ENCODE results near the gene RPL13. TPM values are rescaled to one million over a fixed set of nuclear protein-coding genes. Genes with fewer than 3 reads are reported as not detected.
A peak's percentile ranks its signal among the peaks of the same experiment; 100 is the strongest.
"Not testable (repeated sequence)": the region's sequence is repeated elsewhere in the genome, so short reads cannot be mapped to it uniquely, and the experiment has no call there.

Gene RPL13
- total RNA-seq, 2 experiments from 2014 or later: 1,763 to 2,076 TPM

DNA sequence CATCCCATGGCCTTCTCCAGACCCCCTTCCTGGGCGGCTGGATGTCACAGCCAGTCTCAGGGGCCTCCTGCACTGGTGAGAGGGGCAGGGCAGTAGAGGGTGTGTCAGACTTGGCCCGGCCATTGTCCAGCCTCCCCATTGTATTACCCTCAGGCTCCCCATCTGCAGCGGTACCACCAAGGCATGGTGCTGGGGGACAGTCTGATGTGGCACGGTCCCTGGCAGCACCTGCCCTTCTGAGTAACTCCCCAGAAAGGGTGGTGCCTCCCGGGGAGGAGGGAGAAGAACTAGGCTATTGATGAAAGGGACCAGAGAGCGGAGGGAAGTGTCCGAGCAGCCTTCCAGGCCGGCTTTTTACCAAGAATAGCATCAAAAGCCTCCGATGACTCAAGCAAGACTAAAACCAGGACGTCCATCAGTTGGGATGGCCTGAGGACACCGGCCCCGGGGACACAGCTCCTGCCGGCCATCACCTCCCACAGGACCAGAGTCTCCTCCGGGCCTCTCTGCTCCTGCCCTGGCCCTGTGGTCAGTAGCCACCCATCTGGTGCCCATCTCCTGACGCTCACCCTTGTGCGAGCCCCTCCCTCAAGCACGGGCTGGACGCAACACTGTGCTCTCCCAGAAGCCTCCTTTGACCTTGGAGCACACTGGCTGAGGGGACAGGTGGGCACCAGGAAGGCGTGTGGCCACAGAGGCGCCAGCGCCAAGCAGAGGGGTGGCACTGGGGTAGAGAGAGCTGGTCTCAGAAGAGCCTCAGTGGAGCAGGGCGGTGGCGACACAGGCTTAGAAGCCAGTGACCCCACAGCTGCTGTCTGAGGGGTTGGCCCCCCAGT is 9.2 kb downstream of the RPL13 start:
- CTCF ChIA-PET: no interaction called here
- POLR2A ChIA-PET: no interaction called here
- DNase-seq: no peak
- Mint-ChIP-seq H3K36me3 (ENCODE audit: low read depth) (peaks cover 5% of the 10 kb centered on the region), H3K27me3 (peaks cover 3% of the 10 kb centered on the region), H3K4me3 (no peak overlapping the region), H3K4me1 (peaks cover 35% of the 10 kb centered on the region), H3K27ac (peak overlapping the region; percentile 5), H3K9me3 (no peaks in the 10 kb centered on the region)

DNA sequence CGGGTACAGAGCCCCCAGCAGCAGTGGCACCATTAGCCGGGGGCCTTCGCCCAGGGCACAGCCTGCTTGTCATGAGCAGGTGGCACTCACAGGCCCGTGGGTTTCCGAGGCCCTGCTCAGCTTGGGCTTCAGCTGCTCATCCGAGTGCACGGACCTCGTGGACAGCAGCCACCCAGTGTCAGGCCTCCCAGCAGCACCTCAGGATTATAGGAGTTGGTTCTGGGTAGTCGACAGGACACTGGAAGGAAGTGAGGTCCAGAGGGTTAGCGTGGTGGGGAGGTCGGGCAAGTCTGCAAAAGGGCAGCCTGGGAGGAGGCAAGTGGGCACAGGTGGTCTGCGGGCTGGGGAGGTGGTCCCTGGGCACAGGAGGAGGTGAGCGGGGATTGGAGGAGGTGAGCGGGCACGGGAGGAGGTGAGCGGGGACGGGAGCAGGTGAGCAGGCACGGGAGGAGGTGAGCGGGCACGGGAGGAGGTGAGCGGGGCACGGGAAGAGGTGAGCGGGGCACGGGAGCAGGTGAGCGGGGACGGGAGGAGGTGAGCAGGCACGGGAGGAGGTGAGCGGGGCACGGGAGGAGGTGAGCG is 10.0 kb downstream of the RPL13 start:
- POLR2A ChIA-PET: no interaction called here

GRCh38 chr16:89570983-89571598 is 10.6 kb downstream of the RPL13 start:
- H3K27me3 Mint-ChIP-seq; H3K9me3 Mint-ChIP-seq; H3K27ac Mint-ChIP-seq; H3K36me3 Mint-ChIP-seq (ENCODE audit: low read depth); DNase-seq; H3K4me3 Mint-ChIP-seq; CTCF ChIA-PET; POLR2A ChIA-PET: not testable (repeated sequence)
- peaks cover 24% of the 10 kb centered on the region for H3K4me1 Mint-ChIP-seq

More for the DNA sequence above, 10.0 kb downstream of the RPL13 start:
- peaks cover 2% of the 10 kb centered on the region for H3K36me3 Mint-ChIP-seq (ENCODE audit: low read depth)
- CTCF ChIA-PET: no interaction called here
- H3K4me3 Mint-ChIP-seq: no peak overlapping the region
- peaks cover 3% of the 10 kb centered on the region for H3K27me3 Mint-ChIP-seq
- H3K27ac Mint-ChIP-seq: no peak overlapping the region
- H3K4me1 Mint-ChIP-seq: peaks cover 30% of the 10 kb centered on the region
- H3K9me3 Mint-ChIP-seq: no peaks in the 10 kb centered on the region
- no peak for DNase-seq

GRCh38 chr16:89571636-89572035 is 11.2 kb downstream of the RPL13 start:
- H3K27ac Mint-ChIP-seq: no peak overlapping the region
- H3K9me3 Mint-ChIP-seq: no peaks in the 10 kb centered on the region
- CTCF ChIA-PET: no interaction called here
- DNase-seq: no peak
- H3K4me3 Mint-ChIP-seq: no peak overlapping the region
- peaks cover 3% of the 10 kb centered on the region for H3K27me3 Mint-ChIP-seq
- peaks cover 2% of the 10 kb centered on the region for H3K36me3 Mint-ChIP-seq (ENCODE audit: low read depth)
- H3K4me1 Mint-ChIP-seq: peaks cover 20% of the 10 kb centered on the region
- POLR2A ChIA-PET: no interaction called here

DNA sequence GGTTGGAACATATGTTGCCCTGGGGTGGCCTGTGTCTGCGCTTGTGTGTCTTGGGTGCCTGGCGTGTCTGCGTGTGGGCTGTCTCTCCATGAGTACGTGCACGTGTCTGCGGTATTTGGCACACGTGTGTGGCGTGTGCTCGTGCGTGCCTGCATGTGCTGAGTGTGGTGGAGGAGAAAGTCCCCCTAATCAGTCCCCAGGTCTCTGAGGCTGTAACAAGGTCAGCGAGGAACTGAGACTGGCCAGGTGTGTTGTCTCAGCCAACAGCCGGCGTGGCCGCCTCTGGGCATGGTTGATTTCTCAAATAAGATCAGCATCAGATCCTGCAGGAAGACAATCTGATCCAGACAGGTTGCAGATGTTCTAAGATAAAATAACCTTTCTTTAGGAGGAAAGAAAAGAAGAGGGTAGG is 11.6 kb downstream of the RPL13 start:
- DNase-seq: no peak
- Mint-ChIP-seq H3K27ac (peak overlapping the region; percentile 6), H3K9me3 (no peaks in the 10 kb centered on the region), H3K4me3 (no peak overlapping the region), H3K27me3 (peaks cover 4% of the 10 kb centered on the region), H3K36me3 (ENCODE audit: low read depth) (peaks cover 2% of the 10 kb centered on the region), H3K4me1 (peaks cover 20% of the 10 kb centered on the region)
- ChIA-PET CTCF (no interaction called here), POLR2A (no interaction called here)

DNA sequence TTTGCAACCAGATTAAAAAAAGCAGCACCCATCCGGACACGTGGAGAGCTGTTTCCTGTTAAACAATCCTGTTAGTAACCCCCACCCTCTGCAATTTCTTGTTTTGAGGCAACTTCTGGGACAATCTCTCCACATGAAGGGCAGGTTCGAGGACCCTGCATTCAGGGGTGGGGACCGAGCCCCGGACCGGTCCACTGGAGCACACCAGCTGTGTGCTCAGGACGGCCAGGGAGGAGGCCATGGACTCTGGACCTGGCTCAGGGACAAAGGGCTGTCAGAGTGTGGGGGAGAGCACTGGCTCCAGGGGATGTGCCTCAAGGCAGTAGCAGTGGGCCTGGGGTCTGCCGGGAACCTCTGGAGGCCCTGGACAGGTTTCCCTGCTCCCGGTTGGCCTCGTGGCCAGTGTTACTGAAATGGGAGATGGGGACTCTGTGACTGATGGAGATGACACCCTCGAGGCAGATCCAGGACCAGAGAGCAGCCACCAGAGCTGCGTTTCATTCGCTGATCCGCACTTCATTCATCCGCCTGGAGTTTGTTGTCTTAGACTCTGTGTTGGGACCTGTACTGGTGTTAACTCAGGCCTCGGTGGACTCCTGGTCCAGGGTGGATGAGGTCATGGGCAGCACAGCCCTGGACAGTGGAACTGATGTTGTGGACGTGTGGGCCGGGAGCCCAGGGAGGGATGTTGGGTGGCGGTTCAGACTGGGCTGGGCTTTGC is 12.2 kb downstream of the RPL13 start:
- H3K4me1 Mint-ChIP-seq: peaks cover 20% of the 10 kb centered on the region
- H3K9me3 Mint-ChIP-seq: no peaks in the 10 kb centered on the region
- H3K27me3 Mint-ChIP-seq: peaks cover 9% of the 10 kb centered on the region
- ChIA-PET POLR2A (no interaction called here), CTCF (no interaction called here)
- peak overlapping the region; percentile 68 for H3K27ac Mint-ChIP-seq
- no peak for DNase-seq
- peaks cover under 1% of the 10 kb centered on the region for H3K36me3 Mint-ChIP-seq (ENCODE audit: low read depth)
- H3K4me3 Mint-ChIP-seq: no peak overlapping the region

- Mint-ChIP-seq H3K9me3 (no peaks in the 10 kb centered on the region), H3K36me3 (ENCODE audit: low read depth) (no peaks in the 10 kb centered on the region), H3K4me3 (no peak overlapping the region), H3K27me3 (peaks cover 9% of the 10 kb centered on the region), H3K4me1 (peaks cover 20% of the 10 kb centered on the region), H3K27ac (no peak overlapping the region)
- ChIA-PET CTCF (no interaction called here), POLR2A (no interaction called here)
- no peak for DNase-seq
Measured at GRCh38 chr16:89573826-89574680, 13.6 kb downstream of the RPL13 start.

DNA sequence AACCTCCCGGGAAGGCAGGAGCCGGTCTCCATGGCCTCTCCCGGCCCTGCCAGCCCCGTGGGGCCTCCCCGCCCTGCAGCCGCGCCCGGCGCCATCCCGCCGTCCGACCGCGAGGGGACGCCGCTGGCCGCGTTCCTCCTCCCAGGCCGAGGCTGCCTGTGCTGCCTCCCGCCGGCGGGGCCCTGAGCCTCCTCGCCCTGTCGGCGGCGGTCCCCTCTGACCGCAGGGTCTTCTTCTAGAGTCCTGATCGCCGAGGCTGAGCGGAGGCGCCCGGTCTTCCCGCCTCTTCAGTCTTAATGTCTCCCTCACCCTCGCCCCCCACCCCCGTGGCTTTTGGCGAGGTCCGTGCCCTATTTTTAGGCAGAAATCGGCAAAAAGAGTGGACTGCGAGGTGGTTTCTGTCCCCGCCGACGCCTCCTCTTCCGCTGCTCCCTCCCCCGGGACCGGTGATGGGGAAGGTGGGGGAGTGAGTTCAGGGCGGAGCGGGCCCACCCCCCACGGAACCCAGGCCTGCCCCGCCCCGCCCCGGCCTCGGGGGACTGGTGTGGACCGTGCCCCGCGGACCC is 14.3 kb downstream of the RPL13 start:
- H3K36me3 Mint-ChIP-seq (ENCODE audit: low read depth): no peaks in the 10 kb centered on the region
- peak; percentile 43 for DNase-seq
- peaks cover 20% of the 10 kb centered on the region for H3K4me1 Mint-ChIP-seq
- no peaks in the 10 kb centered on the region for H3K9me3 Mint-ChIP-seq
- no peak overlapping the region for H3K27ac Mint-ChIP-seq
- POLR2A ChIA-PET: no interaction called here
- peak overlapping the region; percentile 41 for H3K4me3 Mint-ChIP-seq
- CTCF ChIA-PET: interaction anchor here (0.7 to 1.1 kb wide), 2 partner anchors 8 to 364 kb away, joined by 3 to 4 read pairs; no protein-coding TSS in a partner anchor
- H3K27me3 Mint-ChIP-seq: peaks cover 9% of the 10 kb centered on the region

GRCh38 chr16:89575247-89576152 is 15.0 kb downstream of the RPL13 start, which contains the start of gene CPNE7:
CPNE7 (plus strand) TSS chr16:89575758; CDS start chr16:89575898, 140 bp downstream.
- Mint-ChIP-seq H3K9me3 (no peaks in the 10 kb centered on the region), H3K27me3 (peaks cover 9% of the 10 kb centered on the region), H3K27ac (no peak within 1 kb of the TSS), H3K4me1 (peaks cover 20% of the 10 kb centered on the region), H3K4me3 (peak within 1 kb of the TSS; percentile 41), H3K36me3 (ENCODE audit: low read depth) (no peaks in the 10 kb centered on the region)
- ChIA-PET POLR2A (no interaction called here), CTCF (interaction anchor here (0.7 to 1.1 kb wide), 4 partner anchors 9 to 365 kb away, joined by 3 to 4 read pairs (median 3); no protein-coding TSS in a partner anchor)
- DNase-seq: no peak

DNA sequence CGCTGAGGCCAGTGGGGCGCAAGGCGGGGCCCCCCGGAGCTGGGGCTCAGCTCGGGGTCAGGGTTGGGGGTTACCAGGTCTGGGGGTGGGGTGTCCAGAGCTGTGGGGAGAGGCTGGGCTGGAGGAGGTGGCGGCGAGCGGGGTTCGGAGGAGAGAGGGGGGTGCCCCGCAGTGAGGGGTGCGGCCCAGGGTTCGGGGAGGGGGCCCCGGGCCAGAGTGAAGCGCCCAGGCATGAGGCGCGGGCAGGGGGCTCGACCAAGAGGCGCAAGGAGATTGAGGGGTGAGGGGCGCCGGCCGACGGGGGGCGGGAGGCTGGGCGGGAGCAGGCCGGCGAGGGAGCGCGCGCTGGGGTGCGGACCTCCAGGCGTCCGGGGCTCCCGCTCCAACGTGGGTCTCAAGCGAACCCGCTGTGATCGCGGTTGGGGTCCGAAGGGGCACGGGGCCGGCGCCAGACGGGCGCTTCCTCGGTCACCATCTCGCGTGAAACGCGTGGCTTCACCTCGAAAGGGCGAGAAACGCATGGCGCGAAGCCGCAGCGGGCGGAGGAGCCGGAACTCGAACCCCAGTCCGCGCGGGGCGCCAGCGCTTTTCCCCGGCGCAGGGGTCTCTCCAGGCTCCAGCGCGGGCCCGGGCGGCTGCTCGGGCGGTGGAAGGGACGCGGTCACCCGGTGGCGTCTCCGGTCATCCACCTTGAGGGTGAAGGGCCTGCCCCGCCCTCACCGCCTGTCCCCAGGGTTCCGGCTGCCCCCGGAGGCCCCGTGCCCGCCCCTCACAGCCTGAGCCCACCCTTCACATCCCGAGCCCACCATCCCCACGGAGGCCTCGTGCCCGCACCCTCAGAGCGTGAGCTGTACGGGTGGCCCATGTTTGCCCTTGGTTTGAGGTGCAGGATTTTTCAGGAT is 15.9 kb downstream of the RPL13 start:
- H3K27ac Mint-ChIP-seq: no peak overlapping the region
- no peak for DNase-seq
- ChIA-PET CTCF (interaction anchor here (1.1 kb wide), 2 partner anchors 11 to 13 kb away, joined by 3 read pairs; no protein-coding TSS in a partner anchor), POLR2A (no interaction called here)
- no peaks in the 10 kb centered on the region for H3K36me3 Mint-ChIP-seq (ENCODE audit: low read depth)
- H3K9me3 Mint-ChIP-seq: no peaks in the 10 kb centered on the region
- H3K27me3 Mint-ChIP-seq: peaks cover 9% of the 10 kb centered on the region
- H3K4me1 Mint-ChIP-seq: peaks cover 20% of the 10 kb centered on the region
- H3K4me3 Mint-ChIP-seq: no peak overlapping the region
